DLD1 (cell line): ENCODE data around the gene ZNF780B.

Experiments used
- in situ Hi-C: cut with HindIII; loops from 2 replicates; pipeline ENCODE4 v1.10.0; 2017; ENCODE audit warnings: low sequenced_read_pairs

ZNF780B gene

GRCh38 chr19:40055832-40056504 lies at the start of gene ZNF780B:
ZNF780B (minus strand) TSS chr19:40056231; CDS start chr19:40050332, 5,899 bp downstream.
- in situ Hi-C loops: no loop called here

- in situ Hi-C loops: no loop called here
These were observed 48.7 kb upstream of the ZNF780B start for GRCh38 chr19:40104754-40105153.

GRCh38 chr19:40103600-40103999 lies 47.6 kb upstream of the ZNF780B start:
- in situ Hi-C loops: no loop called here

GRCh38 chr19:40101813-40102212 lies 45.8 kb upstream of the ZNF780B start:
- in situ Hi-C loops: no loop called here

- in situ Hi-C loops: loop anchor here (25.0 kb wide), 1 partner anchor 306 kb away; the partner anchor contains the start of gene LEUTX
These were observed 37.4 kb upstream of the ZNF780B start for GRCh38 chr19:40093416-40093815.

- in situ Hi-C loops: loop anchor here (25.0 kb wide), 1 partner anchor 304 kb away; the partner anchor contains the start of gene LEUTX
These were observed 35.4 kb upstream of the ZNF780B start for GRCh38 chr19:40091205-40092129.

GRCh38 chr19:40090241-40091204 lies 34.5 kb upstream of the ZNF780B start, which contains the start of gene ZNF780A:
ZNF780A (minus strand) TSS chr19:40090943; CDS start chr19:40084753, 6,190 bp downstream.
- in situ Hi-C loops: loop anchor here (25.0 kb wide), 1 partner anchor 303 kb away; the partner anchor contains the start of gene LEUTX

- in situ Hi-C loops: loop anchor here (25.0 kb wide), 1 partner anchor 302 kb away; the partner anchor contains the start of gene LEUTX
These were observed 33.4 kb upstream of the ZNF780B start for GRCh38 chr19:40089462-40089861.

GRCh38 chr19:40088299-40089047 lies 32.4 kb upstream of the ZNF780B start:
- in situ Hi-C loops: loop anchor here (25.0 kb wide), 1 partner anchor 301 kb away; the partner anchor contains the start of gene LEUTX

- in situ Hi-C loops: loop anchor here (25.0 kb wide), 1 partner anchor 298 kb away; the partner anchor contains the start of gene LEUTX
These were observed 28.9 kb upstream of the ZNF780B start for GRCh38 chr19:40084948-40085347.

- in situ Hi-C loops: loop anchor here (25.0 kb wide), 1 partner anchor 294 kb away; the partner anchor contains the start of gene LEUTX
These were observed 25.4 kb upstream of the ZNF780B start for GRCh38 chr19:40081411-40081810.

- in situ Hi-C loops: loop anchor here (25.0 kb wide), 1 partner anchor 293 kb away; the partner anchor contains the start of gene LEUTX
These were observed 24.3 kb upstream of the ZNF780B start for GRCh38 chr19:40080289-40080688.

GRCh38 chr19:40078377-40078776 lies 22.3 kb upstream of the ZNF780B start:
- in situ Hi-C loops: loop anchor here (25.0 kb wide), 1 partner anchor 291 kb away; the partner anchor contains the start of gene LEUTX

- in situ Hi-C loops: no loop called here
These were observed 14.0 kb upstream of the ZNF780B start for GRCh38 chr19:40070058-40070457.

- in situ Hi-C loops: no loop called here
These were observed 3.6 kb upstream of the ZNF780B start for GRCh38 chr19:40059624-40060023.

- in situ Hi-C loops: no loop called here
These were observed 1.1 kb upstream of the ZNF780B start for GRCh38 chr19:40057166-40057565.

GRCh38 chr19:40056505-40056904 lies 474 bp upstream of the ZNF780B start:
- in situ Hi-C loops: no loop called here

GRCh38 chr19:40055049-40055448 lies 982 bp downstream of the ZNF780B start:
- in situ Hi-C loops: no loop called here

- in situ Hi-C loops: no loop called here
These were observed 1.4 kb downstream of the ZNF780B start for GRCh38 chr19:40054632-40055031.
